ENCODE data around the gene GTF2F1. TPM values are rescaled to one million over a fixed set of nuclear protein-coding genes. Genes with fewer than 3 reads are reported as not detected.

GTF2F1 gene
- total RNA-seq, 3 donors from 2014 or later: 46.7 to 51.0 (median 48.5) TPM

DNA sequence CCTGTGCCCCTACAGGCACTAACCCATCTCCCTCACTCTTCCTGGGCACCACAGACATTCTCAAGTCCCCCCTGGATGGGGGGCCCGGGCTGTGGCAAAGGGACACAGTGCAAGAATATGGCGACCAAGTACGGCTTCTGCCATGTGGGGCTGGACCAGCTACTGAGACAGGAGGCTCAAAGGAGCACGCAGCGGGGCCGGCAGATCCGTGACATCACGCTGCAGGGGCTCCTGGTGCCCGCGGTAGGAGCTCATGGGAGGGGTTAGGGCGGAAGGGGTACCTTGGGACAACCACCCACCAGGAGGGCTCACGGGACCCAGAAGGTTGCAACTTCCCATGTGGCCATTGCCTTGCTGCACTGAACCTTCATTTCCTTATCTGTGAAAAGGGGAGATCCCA is 3.3 kb upstream of the GTF2F1 start:
- TF ChIP-seq POLR2AphosphoS5 (IDR thresholded peaks at IDR 0.05): no peak
- no peak for DNase-seq (ENCODE audit: low spot score in 2 of 2)
- Histone ChIP-seq H3K4me3 (no peak overlapping the region), H3K27ac (no peak overlapping the region), H3K36me3 (no peaks in the 10 kb centered on the region), H3K9me3 (no peaks in the 10 kb centered on the region), H3K27me3 (no peaks in the 10 kb centered on the region), H3K4me1 (peaks cover 0 to 8% of the 10 kb centered on the region in 2 donors)
- intact Hi-C loops (cut with DNase I; ENCODE audit: low total_unique reads): no loop called here

DNA sequence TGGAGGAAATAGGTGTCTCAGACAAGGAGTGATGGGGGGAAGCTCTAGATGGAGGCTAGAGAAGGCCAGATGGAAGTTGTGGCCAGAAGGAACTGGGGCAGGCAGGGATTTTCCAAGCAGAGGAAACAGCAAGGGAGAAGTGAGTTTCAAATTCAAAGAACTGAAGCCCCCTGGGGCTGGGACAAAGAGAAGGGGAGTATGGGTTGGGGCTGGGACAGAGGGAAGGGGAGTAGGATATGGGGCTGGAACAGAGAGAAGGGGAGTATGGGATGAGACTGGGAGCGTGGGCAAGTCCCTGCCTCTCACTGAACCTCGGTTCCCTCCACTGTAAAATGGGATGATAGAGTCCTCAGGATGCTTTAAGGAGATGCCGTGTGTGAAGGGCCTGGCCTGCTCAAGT is 1.9 kb upstream of the GTF2F1 start:
- Histone ChIP-seq H3K4me3 (no peak overlapping the region), H3K4me1 (peaks cover 0 to 8% of the 10 kb centered on the region in 2 donors), H3K27me3 (no peaks in the 10 kb centered on the region), H3K36me3 (no peaks in the 10 kb centered on the region), H3K27ac (no peak overlapping the region), H3K9me3 (no peaks in the 10 kb centered on the region)
- intact Hi-C loops (cut with DNase I; ENCODE audit: low total_unique reads): no loop called here
- DNase-seq (ENCODE audit: low spot score in 2 of 2): no peak
- TF ChIP-seq, protein P1, sequence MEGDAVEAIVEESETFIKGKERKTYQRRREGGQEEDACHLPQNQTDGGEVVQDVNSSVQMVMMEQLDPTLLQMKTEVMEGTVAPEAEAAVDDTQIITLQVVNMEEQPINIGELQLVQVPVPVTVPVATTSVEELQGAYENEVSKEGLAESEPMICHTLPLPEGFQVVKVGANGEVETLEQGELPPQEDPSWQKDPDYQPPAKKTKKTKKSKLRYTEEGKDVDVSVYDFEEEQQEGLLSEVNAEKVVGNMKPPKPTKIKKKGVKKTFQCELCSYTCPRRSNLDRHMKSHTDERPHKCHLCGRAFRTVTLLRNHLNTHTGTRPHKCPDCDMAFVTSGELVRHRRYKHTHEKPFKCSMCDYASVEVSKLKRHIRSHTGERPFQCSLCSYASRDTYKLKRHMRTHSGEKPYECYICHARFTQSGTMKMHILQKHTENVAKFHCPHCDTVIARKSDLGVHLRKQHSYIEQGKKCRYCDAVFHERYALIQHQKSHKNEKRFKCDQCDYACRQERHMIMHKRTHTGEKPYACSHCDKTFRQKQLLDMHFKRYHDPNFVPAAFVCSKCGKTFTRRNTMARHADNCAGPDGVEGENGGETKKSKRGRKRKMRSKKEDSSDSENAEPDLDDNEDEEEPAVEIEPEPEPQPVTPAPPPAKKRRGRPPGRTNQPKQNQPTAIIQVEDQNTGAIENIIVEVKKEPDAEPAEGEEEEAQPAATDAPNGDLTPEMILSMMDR (IDR thresholded peaks at IDR 0.05): no peak
- TF ChIP-seq POLR2AphosphoS5 (IDR thresholded peaks at IDR 0.05): no peak
- no peak for TF ChIP-seq POLR2A (IDR thresholded peaks at IDR 0.05)

DNA sequence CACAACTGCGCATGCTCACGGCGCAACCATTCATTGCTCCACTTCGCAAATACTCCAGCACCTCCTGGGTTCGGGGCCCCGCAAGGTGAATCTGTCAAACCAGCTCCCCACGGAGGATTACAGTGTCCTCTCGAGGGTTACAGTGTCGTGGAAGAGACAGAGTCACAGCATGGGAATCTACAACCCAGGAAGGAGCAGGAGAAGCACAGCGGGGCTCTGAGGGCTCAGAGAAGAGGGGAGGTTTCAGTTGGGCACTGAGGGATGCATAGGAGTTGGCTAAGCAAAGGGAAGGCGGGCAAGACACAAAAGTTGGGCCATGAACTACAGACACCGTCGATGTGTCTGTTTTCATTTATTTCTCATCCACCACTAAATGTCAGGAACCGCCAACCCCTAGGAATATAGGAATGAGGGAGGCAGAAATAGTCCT is 1.0 kb upstream of the GTF2F1 start:
- peak overlapping the region; percentile 97 to 99 for H3K27ac ChIP-seq

DNA sequence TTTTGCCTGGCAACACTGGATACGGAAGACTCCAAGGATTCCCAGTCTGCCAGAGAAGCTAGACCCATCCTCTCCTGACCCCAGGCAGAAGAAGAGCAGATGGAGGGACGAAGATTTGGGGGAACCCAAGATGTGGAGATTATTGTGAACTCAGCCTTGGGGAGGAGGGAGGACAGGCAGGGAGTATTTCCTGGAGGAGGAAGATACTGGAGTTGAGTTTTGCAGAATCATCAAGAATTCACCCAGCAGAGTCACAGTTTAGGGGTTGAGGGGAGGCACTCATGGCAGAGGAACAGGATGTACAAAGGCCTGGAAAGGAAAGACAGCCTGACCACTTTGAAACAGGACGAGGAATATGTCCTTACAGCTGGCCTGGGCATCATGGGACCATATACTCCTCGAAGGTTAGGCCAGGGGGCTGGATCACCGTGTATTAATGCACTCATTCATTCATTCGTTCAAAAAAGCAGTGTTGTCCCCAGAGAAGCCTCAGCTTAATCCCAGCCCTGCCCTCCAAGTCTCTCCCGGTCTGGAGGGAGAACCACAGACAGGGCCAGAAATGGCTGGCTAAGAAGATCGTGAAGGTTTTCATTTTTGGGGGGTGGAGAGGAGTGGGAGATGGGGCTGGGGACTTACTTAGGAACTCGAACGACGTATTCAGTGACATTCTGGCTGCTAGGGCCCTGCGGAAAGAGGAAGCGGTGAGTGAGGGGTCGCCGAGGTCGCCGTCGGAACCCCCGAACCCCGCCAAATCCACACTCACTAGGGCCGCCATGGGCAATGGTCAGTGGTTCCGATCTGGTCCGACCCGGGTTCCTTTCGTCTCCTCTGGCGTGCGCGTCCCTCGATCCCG is 517 bp downstream of the GTF2F1 start:
- no peaks in the 10 kb centered on the region for H3K36me3 ChIP-seq
- no peak for DNase-seq (ENCODE audit: low spot score in 2 of 2)
- no peaks in the 10 kb centered on the region for H3K9me3 ChIP-seq
- intact Hi-C loops (cut with DNase I; ENCODE audit: low total_unique reads): no loop called here
- TF ChIP-seq POLR2A (IDR thresholded peaks at IDR 0.05) (no peak), POLR2AphosphoS5 (IDR thresholded peaks at IDR 0.05) (no peak)
- TF ChIP-seq, protein P1 (IDR thresholded peaks at IDR 0.05): no peak
- peak overlapping the region; percentile 97 to 99 for H3K27ac ChIP-seq
- H3K4me1 ChIP-seq: peaks cover 0 to 8% of the 10 kb centered on the region in 2 donors
- H3K4me3 ChIP-seq: peak overlapping the region; percentile 81 to 86 (median 83)
- H3K27me3 ChIP-seq: no peaks in the 10 kb centered on the region

More for the DNA sequence above, 1.0 kb upstream of the GTF2F1 start:
- Histone ChIP-seq H3K36me3 (no peaks in the 10 kb centered on the region), H3K27me3 (no peaks in the 10 kb centered on the region), H3K9me3 (no peaks in the 10 kb centered on the region), H3K4me1 (peaks cover 0 to 8% of the 10 kb centered on the region in 2 donors), H3K4me3 (peak overlapping the region; percentile 81 to 86 (median 83))
- DNase-seq (ENCODE audit: low spot score in 2 of 2): no peak
- intact Hi-C loops (cut with DNase I; ENCODE audit: low total_unique reads): no loop called here
- TF ChIP-seq POLR2A (IDR thresholded peaks at IDR 0.05): no peak

DNA sequence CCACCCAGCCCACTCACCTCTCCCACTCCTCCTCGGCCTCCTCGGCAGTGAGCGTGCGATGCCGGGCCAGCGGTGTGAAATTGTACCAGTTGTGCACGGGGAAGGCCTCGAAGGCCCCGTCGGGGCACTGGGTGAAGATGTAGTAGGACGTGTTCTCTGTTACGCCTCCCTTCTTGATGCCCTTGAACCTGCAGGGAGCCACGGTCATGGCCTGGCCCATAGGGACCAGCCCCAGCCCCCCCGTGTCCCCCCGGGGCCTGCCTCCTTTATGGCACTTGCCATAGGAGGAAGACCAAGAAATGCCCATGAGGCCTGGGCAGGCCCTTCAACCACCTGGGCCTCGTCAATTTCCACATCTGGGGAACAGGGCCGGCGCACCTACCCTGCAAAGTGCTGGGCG is 5.6 kb downstream of the GTF2F1 start:
- Histone ChIP-seq H3K4me1 (peaks cover 0 to 7% of the 10 kb centered on the region in 2 donors), H3K4me3 (no peak overlapping the region), H3K9me3 (no peaks in the 10 kb centered on the region), H3K27me3 (no peaks in the 10 kb centered on the region), H3K36me3 (no peaks in the 10 kb centered on the region), H3K27ac (no peak overlapping the region)
- intact Hi-C loops (cut with DNase I; ENCODE audit: low total_unique reads): no loop called here
- TF ChIP-seq POLR2A (IDR thresholded peaks at IDR 0.05) (no peak), POLR2AphosphoS5 (IDR thresholded peaks at IDR 0.05) (no peak)
- TF ChIP-seq, protein P1 (IDR thresholded peaks at IDR 0.05): no peak
- no peak for DNase-seq (ENCODE audit: low spot score in 2 of 2)

DNA sequence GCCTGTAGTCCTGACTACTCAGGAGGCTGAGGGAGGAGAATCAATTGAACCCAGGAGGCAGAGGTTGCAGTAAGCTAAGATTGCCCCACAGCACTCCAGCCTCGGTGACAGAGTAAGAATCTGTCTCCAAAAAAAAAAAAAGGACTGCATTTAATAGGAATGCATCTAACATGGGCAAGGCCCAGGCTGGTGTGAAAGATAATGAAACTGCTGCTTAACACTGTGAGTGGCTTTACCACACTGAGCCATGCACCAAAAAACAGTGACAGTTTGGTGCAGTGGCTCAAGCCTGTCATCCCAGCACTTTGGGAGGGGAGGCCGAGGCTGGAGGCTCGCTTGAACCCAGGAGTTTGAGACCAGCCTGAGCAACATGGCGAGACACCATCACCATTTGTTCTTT is 8.6 kb downstream of the GTF2F1 start:
- no peak for DNase-seq (ENCODE audit: low spot score in 2 of 2)
- H3K9me3 ChIP-seq: no peaks in the 10 kb centered on the region
- H3K36me3 ChIP-seq: peaks cover 20% of the 10 kb centered on the region
- TF ChIP-seq, protein P1 (IDR thresholded peaks at IDR 0.05): no peak
- TF ChIP-seq POLR2AphosphoS5 (IDR thresholded peaks at IDR 0.05) (no peak), POLR2A (IDR thresholded peaks at IDR 0.05) (no peak)
- no peaks in the 10 kb centered on the region for H3K27me3 ChIP-seq
- intact Hi-C loops (cut with DNase I; ENCODE audit: low total_unique reads): no loop called here
- no peak overlapping the region for H3K27ac ChIP-seq
- no peaks in the 10 kb centered on the region for H3K4me1 ChIP-seq
- H3K4me3 ChIP-seq: no peak overlapping the region

Measured in breast epithelium (tissue), 4 donors.